IMR-90 (cell line): Measurements from ENCODE around the gene MAPK11. TPM values are rescaled to one million over a fixed set of nuclear protein-coding genes. Genes with fewer than 3 reads are reported as not detected.

Source experiments
- ATAC-seq: fragments of 200-7000 bp; cut with Tn5 transposase; 2 replicates; pipeline ENCODE4 v1.9.1; 2020; ENCODE audit warnings: low read depth, mild to moderate bottlenecking, moderate library complexity
- BruUV-seq: library from RNA; stranded (reverse); fragments of 400-500 nt; replicated peaks from 2 replicates; lab custom pipeline; 2021; lab: Mats Ljungman, UMichigan
- CTCF ChIA-PET: fragments of 300-600 bp; formaldehyde crosslinking; extraction: SDS; loops from one replicate; lab custom pipeline; 2021; ENCODE audit warnings: antibody characterized with exemption; lab: Yijun Ruan, JAX
- POLR2A ChIA-PET: fragments of 300-600 bp; sonication (Branson Sonifier 250); formaldehyde crosslinking; loops from one replicate; lab custom pipeline; 2022; ENCODE audit warnings: antibody characterized with exemption; ENCODE audit not compliant: unreplicated experiment; lab: Charles Lee
- DNase-seq: peaks from one replicate; pipeline ENCODE4 v3.0.0; 2013
- H2AFZ ChIP-seq: replicated peaks from 2 replicates; pipeline ENCODE3; 2013; ENCODE audit warnings: low read length, mild to moderate bottlenecking; ENCODE audit not compliant: poor library complexity
- H2AK5ac ChIP-seq: 2 replicates; pipeline ENCODE4 v1.6.1; 2013; ENCODE audit warnings: low read depth, low read length, inconsistent platforms
- H2AK9ac ChIP-seq: replicated peaks from 2 replicates; pipeline ENCODE3; 2013; ENCODE audit warnings: mild to moderate bottlenecking, low read depth, low read length, moderate library complexity; ENCODE audit not compliant: poor library complexity
- H2BK120ac ChIP-seq: 2 replicates; pipeline ENCODE4 v1.6.1; 2013; ENCODE audit warnings: low read depth, low read length, inconsistent platforms
- H2BK15ac ChIP-seq: 3 replicates; pipeline ENCODE4 v1.6.1; 2013; ENCODE audit warnings: low read depth, low read length, inconsistent platforms
- H2BK20ac ChIP-seq: 2 replicates; pipeline ENCODE4 v1.6.1; 2013; ENCODE audit warnings: low read depth, mild to moderate bottlenecking, inconsistent platforms, low read length, moderate library complexity
- H2BK5ac ChIP-seq: 2 replicates; pipeline ENCODE4 v1.6.1; 2013; ENCODE audit warnings: mild to moderate bottlenecking, low read depth, low read length, inconsistent platforms; ENCODE audit not compliant: poor library complexity, severe bottlenecking
- H3K14ac ChIP-seq: replicated peaks from 2 replicates; pipeline ENCODE4 v1.6.1; 2013; ENCODE audit warnings: low read depth, low read length, inconsistent platforms
- H3K18ac ChIP-seq: 2 replicates; pipeline ENCODE4 v1.6.1; 2013; ENCODE audit warnings: low read depth, low read length, control low read depth
- H3K23ac ChIP-seq: 2 replicates; pipeline ENCODE4 v1.6.1; 2013; ENCODE audit warnings: low read depth, low read length, inconsistent platforms
- H3K27ac ChIP-seq: 2 replicates; pipeline ENCODE4 v1.5.1; 2013; ENCODE audit warnings: mild to moderate bottlenecking, control low read depth, low read length; ENCODE audit not compliant: insufficient read depth
- H3K27me3 ChIP-seq: 2 replicates; pipeline ENCODE4 v1.6.1; 2013; ENCODE audit warnings: low read length; ENCODE audit not compliant: control insufficient read depth, insufficient read depth
- H3K36me3 ChIP-seq: 2 replicates; pipeline ENCODE4 v1.6.1; 2013; ENCODE audit warnings: low read length, mixed read lengths; ENCODE audit not compliant: control insufficient read depth, insufficient read depth
- H3K4ac ChIP-seq: 2 replicates; pipeline ENCODE4 v1.6.1; 2013; ENCODE audit warnings: low read depth, low read length, inconsistent platforms
- H3K4me1 ChIP-seq: 2 replicates; pipeline ENCODE4 v1.6.1; 2013; ENCODE audit warnings: low read length, mixed read lengths; ENCODE audit not compliant: control insufficient read depth, insufficient read depth
- H3K4me2 ChIP-seq: 2 replicates; pipeline ENCODE4 v1.6.1; 2013; ENCODE audit warnings: low read depth, mild to moderate bottlenecking, control low read depth, low read length, moderate library complexity
- H3K4me3 ChIP-seq: 2 replicates; pipeline ENCODE4 v1.5.1; 2013; ENCODE audit warnings: low read depth, mild to moderate bottlenecking, control low read depth, low read length, moderate library complexity; ENCODE audit not compliant: insufficient read depth
- H3K56ac ChIP-seq: 2 replicates; pipeline ENCODE4 v1.6.1; 2013; ENCODE audit warnings: low read length, inconsistent platforms; ENCODE audit not compliant: insufficient read depth; ENCODE audit errors: extremely low read depth
- H3K79me1 ChIP-seq, 2 experiments: 2 replicates each; pipeline ENCODE4 v1.6.1; 2013; ENCODE audit warnings: low read length in 2 of 2, inconsistent platforms in 1 of 2, low read depth in 1 of 2
- H3K9ac ChIP-seq: 2 replicates; pipeline ENCODE4 v1.6.1; 2013; ENCODE audit warnings: low read depth, low read length, control low read depth
- H3K9me1 ChIP-seq: 2 replicates; pipeline ENCODE4 v1.6.1; 2013; ENCODE audit warnings: low read length, inconsistent platforms; ENCODE audit not compliant: insufficient read depth
- H3K9me3 ChIP-seq: 2 replicates; pipeline ENCODE4 v1.6.1; 2013; ENCODE audit warnings: low read length; ENCODE audit not compliant: control insufficient read depth, insufficient read depth
- H4K20me1 ChIP-seq: 2 replicates; pipeline ENCODE4 v1.6.1; 2013; ENCODE audit warnings: low read length, inconsistent platforms; ENCODE audit not compliant: insufficient read depth
- H4K5ac ChIP-seq: 2 replicates; pipeline ENCODE4 v1.6.1; 2013; ENCODE audit warnings: mild to moderate bottlenecking, low read depth, low read length, control low read depth
- H4K8ac ChIP-seq, 2 experiments: 2 replicates each; pipeline ENCODE4 v1.6.1; 2013; ENCODE audit warnings: low read depth in 2 of 2, low read length in 2 of 2, control low read depth in 1 of 2, inconsistent platforms in 1 of 2
- H4K91ac ChIP-seq: 2 replicates; pipeline ENCODE4 v1.6.1; 2013; ENCODE audit warnings: low read depth, low read length, inconsistent platforms; ENCODE audit not compliant: insufficient read depth
- BHLHE40 ChIP-seq: fragments of 150-350 bp; IDR thresholded peaks from 2 replicates; pipeline ENCODE4 v1.6.1; 2016; ENCODE audit warnings: mild to moderate bottlenecking, low read depth, low read length
- CHD1 ChIP-seq: IDR thresholded peaks from 2 replicates; pipeline ENCODE4 v1.6.1; 2012; ENCODE audit warnings: low read depth, low read length, improper control_type of control experiment
- CTCF ChIP-seq: conservative IDR thresholded peaks from 2 replicates; pipeline ENCODE4 v1.5.1; 2012; ENCODE audit warnings: mild to moderate bottlenecking, low read depth, low read length, improper control_type of control experiment
- MXI1 ChIP-seq: IDR thresholded peaks from 2 replicates; pipeline ENCODE4 v1.6.1; 2012; ENCODE audit warnings: low read depth, mild to moderate bottlenecking, low read length, moderate library complexity, borderline replicate concordance
- NFE2L2 ChIP-seq: fragments of 150-350 bp; IDR thresholded peaks from 2 replicates; pipeline ENCODE4 v1.6.1; 2016; ENCODE audit warnings: low read depth, mild to moderate bottlenecking, low read length
- WGBS, 2 experiments: methylation state at CpG; one replicate each; pipeline versions ENCODE4 v1.1.5 to v1.1.7; 2013; ENCODE audit warnings: missing lambda C conversion rate in 2 of 2; ENCODE audit not compliant: insufficient read length in 1 of 2; ENCODE audit errors: extremely low coverage in 2 of 2; 5-methylcytosine and 5-hydroxymethylcytosine counted together
- dilution Hi-C: fragments of 300-500 bp; cut with HindIII; formaldehyde crosslinking; loops from one replicate; pipeline ENCODE4 v1.14.3; 2018; ENCODE audit warnings: low sequenced_read_pairs; ENCODE audit not compliant: unreplicated experiment
- in situ Hi-C: fragments of 300-500 bp; cut with MboI; formaldehyde crosslinking; loops from 3 replicates; pipeline ENCODE4 v1.14.3; 2019; ENCODE audit warnings: low sequenced_read_pairs, inconsistent platforms, mixed read lengths
- intact Hi-C: fragments of 100-400 bp; cut with micrococcal nuclease; formaldehyde crosslinking; loops from 2 replicates; pipeline ENCODE4 v1.10.0; 2022
- polyA plus RNA-seq, 3 experiments: library from polyadenylated mRNA; depleted of rRNA; stranded (reverse); fragments of >200 nt; gene quantifications; 2 replicates each; pipeline ENCODE4 v1.2.3, GENCODE V29; 2012; ENCODE audit warnings: low replicate concordance in 1 of 3
- total RNA-seq: library from RNA; depleted of rRNA; stranded (reverse); fragments of >200 nt; gene quantifications from 2 replicates; pipeline ENCODE4 v1.2.3, GENCODE V29; 2012

The MAPK11 gene
- total and polyA plus RNA-seq, 2 of the 4 experiments (the other 2 are of a cell fraction) = 8.1 to 14.4 TPM

- H2AK9ac ChIP-seq = no peak overlapping the region
- no peak overlapping the region for H2AFZ ChIP-seq
- intact Hi-C loops (no loop called here), dilution Hi-C loops (no loop called here), in situ Hi-C loops (loop anchor here (25.0 kb wide), 1 partner anchor 409 kb away; no protein-coding TSS in a partner anchor)
- WGBS, 2 experiments = 100% methylated on average over 3 of the region's 19 CpGs; no CpG with 5 or more reads in 1 of the 2 experiments
- H4K8ac ChIP-seq = no peak overlapping the region
- H3K23ac ChIP-seq = no peak overlapping the region
- no peak overlapping the region for H3K14ac ChIP-seq
- H2BK15ac ChIP-seq = no peak overlapping the region
- H3K4ac ChIP-seq = no peak overlapping the region
- no peak overlapping the region for H3K4me2 ChIP-seq
- no peak overlapping the region for H2BK20ac ChIP-seq
- H3K56ac ChIP-seq = no peak overlapping the region
- no peak overlapping the region for H2AK5ac ChIP-seq
- H3K27ac ChIP-seq = no peak overlapping the region
- H3K79me1 ChIP-seq = peaks cover 4 to 17% of the 10 kb centered on the region in 2 experiments; a peak in 2 of 4 replicates
- no peak overlapping the region for H4K91ac ChIP-seq
- no peak overlapping the region for H2BK5ac ChIP-seq
- peaks cover 3% of the 10 kb centered on the region; the same call in 1 of the 2 replicates for H3K9me1 ChIP-seq
- ATAC-seq (no peak), DNase-seq (no peak)
- peaks cover 24% of the 10 kb centered on the region for H4K20me1 ChIP-seq
- no peak overlapping the region for H3K9ac ChIP-seq
- H3K4me3 ChIP-seq = no peak overlapping the region
- peaks cover 82% of the 10 kb centered on the region for H3K36me3 ChIP-seq
- CTCF ChIA-PET = interaction anchor here (0.5 kb wide), 1 partner anchor 22 kb away, joined by 3 read pairs; no protein-coding TSS in a partner anchor
- H3K4me1 ChIP-seq = no peaks in the 10 kb centered on the region
- POLR2A ChIA-PET = no interaction called here
- H2BK120ac ChIP-seq = no peak overlapping the region
- BruUV-seq = no TSS peak
- no peaks in the 10 kb centered on the region for H3K9me3 ChIP-seq
- no peak overlapping the region for H4K5ac ChIP-seq
- no peaks in the 10 kb centered on the region for H3K27me3 ChIP-seq
- TF ChIP-seq NFE2L2 (no peak), MXI1 (no peak), CHD1 (no peak), CTCF (0 out of 2 replicates have a peak, but pooled peaks have one; percentile 3), BHLHE40 (no peak)
- H3K18ac ChIP-seq = no peak overlapping the region
Measured at GRCh38 chr22:50221410-50222300, 48.5 kb downstream of the MAPK11 start.
